GM18499 (cell line): Measurements from ENCODE around the gene HNF1B.

Source experiments
- ATAC-seq: cut with Tn5 transposase; IDR thresholded peaks from one replicate; pipeline ENCODE4 v1.9.1; 2021; ENCODE audit warnings: moderate number of reproducible peaks; ENCODE audit not compliant: insufficient read depth, unreplicated experiment

The HNF1B gene

DNA sequence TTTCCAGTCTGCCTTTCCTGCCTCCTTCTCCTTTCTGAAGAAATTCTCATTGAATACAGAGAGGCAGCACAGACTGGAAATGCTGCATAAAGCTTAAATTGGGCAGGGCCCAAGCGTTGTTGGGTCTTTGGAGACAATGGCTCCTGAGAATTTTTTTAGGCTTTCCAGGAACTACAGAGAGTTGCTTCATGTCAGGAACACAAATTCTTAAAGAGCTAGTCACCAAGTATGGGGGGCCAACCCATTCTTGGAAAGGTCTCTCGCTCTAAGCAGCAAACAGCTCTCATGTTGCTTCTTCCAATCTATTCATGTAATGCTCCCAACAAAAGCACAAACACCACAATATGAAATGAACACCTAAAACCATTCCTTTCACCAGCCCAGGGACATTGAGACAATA is 6.9 kb downstream of the HNF1B start:
- ATAC-seq = no peak

DNA sequence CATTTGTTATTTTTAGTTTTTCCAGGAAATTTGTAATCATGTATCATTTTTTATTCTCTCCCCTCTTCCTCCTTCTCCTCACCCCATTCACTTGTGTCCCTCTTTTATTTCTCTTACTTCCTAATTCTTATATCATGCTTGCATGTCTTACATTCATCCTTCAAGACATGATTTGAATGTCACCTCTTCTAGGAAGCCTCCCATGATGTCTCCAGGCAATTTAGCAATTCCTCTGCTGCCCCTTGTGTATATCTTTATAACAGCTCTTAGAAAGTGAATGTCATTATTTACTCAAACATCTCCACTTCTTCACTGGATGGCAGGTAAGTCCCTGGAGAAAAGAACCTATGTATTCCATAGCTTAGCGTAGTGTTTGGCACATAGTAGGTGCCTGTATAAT is 7.8 kb downstream of the HNF1B start:
- no peak for ATAC-seq

DNA sequence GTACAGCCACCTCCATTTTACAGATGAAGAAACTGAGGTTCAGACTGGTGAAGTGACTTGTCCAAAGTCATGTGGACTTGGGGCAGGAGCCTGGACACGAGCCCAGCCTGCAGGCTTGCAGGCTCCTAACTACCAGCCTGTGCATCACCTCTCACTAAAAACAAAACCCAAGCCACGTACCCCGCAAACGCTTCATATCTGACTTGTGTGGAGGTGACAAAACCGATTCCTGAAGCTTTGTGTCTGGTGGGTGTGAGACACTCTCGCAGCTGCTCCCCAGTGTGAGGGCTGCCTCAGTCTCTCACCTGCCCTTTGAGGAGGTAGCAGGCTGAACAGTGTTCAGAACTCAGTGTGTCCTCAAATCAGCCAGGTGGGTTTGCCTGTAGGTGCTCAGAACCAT is 8.4 kb downstream of the HNF1B start:
- ATAC-seq = no peak

DNA sequence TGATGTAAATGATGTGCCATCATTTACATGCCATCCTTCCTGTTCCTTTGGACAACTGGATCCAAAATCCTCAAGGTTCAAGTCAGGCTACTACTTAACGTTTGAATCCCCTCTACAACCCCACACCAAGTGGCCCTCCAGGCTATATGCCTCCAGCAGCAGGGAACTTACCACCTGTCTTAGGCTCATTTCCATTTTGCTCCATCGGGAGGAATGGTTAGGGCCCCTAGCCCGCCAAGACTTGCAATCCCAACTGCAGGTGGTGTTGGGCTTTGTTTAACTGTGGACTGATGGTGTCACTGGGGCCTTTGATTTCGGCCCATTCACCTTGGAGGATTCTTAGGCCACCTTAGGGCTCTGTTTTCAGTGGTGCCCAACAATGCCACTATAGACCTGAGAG is 9.7 kb downstream of the HNF1B start:
- no peak for ATAC-seq

DNA sequence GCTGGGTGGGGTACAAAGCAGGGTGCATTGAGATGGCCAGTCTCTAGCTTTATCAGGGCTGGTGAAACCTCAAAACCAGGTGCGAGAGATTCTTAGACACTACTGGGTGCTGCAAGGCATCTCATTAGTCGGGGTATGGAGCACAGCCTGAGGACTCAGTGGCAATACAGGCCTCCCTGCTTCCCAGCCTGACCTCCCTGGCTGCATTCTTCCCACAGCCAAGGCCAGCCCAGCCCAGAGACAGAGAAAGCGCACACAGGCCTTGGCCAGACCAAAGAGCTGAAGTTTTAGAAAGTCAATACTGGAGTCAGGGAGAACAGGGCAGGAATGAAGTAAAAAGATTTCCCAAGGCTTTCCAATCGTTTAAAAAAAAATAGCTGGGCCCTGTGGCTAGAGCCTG is 12.5 kb downstream of the HNF1B start:
- ATAC-seq = no peak

DNA sequence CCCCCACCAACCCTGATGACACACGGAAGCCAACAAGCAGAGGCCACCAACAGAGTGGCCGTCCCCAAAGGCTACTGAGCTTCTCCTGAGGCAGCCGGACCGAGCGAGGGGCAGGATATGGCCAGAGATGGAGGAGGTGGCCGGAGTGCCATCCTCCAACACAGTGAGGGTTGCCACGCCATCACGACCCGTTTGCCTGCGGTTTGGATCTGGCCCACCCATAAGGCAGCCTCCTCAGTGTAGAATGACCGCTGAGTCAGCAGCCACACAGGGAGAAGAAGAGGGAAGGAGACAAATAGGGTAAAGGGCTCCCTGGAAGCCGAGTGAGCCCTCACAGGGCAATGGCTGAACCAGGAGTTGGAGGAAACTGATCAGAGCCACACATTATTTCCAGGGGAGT is 13.8 kb downstream of the HNF1B start:
- ATAC-seq = no peak

DNA sequence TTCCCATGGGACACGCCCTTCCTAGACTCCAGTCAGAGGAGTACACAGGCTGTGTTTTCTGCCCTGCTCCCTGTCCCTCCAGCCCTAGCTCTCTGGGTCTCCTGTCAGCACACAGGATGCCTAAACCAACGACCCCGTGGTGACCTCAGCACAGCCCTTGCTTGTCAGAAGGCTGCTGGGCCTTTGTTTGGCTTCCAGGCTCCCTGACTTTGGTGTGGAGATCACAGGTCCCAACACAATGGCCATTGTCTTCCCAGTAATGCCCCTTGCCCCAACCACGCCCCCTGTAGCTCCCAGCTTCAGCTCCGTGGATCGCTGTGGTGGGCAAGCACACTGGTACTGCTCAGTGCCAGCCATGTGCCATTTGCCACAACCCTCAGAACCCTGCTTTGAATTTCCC is 15.0 kb downstream of the HNF1B start:
- ATAC-seq = no peak

DNA sequence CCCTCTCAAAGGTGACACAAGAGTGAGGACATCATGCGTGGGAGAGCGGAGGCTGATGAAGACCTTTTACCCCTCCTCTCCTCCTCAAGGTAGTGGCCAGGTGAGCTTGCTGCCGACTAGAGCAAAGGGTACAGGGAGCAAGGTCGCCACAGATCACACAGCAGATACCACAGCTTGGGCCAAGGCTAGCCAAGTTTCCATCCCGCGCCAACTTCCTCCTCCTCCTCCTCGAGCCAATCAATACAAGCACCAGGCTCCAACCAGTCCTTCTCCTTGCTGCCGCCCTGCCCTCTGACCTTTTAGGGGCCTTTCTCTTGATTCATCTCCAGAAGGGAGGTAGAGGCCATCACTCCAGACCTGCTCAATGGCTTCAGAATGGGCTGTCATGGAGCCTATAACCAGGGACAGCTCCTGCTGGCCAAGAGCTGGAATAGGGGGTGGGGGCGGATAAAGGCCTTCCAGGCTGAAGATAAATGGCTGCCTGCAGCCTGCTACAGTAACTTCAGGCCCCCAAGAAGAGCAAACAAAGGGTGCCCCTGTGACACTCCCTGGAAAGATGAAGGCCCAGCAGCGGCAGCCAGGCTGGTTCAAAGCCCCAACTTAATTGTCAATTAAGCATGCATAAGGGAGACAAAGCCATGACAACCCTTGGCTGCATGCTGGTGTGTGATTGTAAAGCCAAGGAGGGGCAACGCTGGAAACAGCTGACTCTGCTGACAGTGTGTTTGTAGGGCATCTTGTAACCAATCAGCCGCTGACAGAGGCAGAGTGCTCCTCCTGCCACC is 17.8 kb downstream of the HNF1B start:
- ATAC-seq = no peak

DNA sequence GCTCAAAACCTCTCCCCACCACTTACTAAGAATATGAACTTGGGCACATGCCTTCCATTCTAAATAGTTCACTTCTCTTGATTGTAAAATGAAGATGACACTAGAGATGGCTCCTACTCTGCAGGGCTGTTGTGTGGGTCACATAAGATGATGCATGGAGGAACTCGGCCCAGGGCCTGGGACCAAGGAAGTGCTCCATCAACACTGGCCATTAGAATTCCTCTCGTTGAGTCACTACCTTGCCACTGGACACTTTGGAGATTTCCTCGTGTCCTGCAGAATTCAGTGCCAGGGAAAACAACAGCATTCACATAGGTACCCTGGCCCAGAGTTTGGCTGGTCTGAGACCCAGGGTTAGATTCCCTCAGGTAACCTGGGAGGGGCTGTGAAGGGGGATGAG is 18.6 kb downstream of the HNF1B start:
- no peak for ATAC-seq

DNA sequence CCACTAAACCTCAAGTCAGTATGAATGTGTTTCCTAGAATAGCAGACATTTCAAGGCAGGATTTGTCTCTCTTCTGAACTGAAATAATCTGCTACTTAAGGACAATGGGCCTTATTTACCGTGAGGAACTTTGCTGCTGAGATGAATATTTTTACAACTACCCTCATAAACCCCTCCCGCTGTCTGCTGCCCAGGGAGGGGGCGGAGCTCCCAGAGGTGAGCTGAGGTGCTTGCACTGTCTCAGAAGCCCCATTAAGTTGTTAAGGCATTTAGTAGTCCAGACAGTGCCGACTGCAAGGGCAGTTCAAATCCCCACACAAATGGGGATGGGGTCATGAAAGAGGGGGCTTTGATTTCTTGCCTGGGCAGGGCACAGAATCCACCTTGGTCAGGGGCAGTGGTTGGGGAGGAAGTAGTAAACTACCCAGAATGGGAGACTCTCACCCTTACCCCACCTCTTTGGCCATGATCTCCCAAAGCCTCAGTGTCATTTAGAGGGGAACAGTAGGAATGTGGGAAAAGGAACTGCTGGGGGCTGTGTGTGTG is 19.2 kb downstream of the HNF1B start:
- no peak for ATAC-seq

DNA sequence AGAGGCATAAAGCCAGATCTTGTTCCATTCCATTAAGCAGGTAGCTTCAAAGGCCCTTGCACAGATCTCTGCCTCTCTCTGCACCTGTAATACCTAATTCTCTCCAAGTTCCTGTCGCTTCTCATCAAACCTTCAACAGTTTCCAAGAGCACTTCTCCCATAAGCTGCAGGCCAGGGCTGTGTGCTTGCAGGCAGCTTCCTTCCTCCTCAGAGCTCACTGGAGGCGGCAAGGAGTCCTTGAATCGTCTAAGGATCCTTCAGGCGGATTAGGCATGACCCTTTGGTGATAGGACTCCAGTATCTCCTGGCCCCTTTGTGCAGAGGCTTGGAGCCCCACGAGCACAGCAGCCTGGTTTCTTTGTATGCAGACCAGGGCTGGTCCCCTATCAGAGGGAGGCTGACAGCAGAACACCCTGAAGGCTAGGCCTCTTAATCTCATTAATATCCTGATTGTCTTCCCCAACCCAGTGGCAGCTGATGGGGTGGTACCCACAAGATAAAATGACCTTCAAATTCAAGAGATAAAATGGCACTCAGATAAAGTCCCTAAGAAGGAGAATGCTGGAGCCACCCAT is 19.8 kb downstream of the HNF1B start:
- ATAC-seq = no peak

DNA sequence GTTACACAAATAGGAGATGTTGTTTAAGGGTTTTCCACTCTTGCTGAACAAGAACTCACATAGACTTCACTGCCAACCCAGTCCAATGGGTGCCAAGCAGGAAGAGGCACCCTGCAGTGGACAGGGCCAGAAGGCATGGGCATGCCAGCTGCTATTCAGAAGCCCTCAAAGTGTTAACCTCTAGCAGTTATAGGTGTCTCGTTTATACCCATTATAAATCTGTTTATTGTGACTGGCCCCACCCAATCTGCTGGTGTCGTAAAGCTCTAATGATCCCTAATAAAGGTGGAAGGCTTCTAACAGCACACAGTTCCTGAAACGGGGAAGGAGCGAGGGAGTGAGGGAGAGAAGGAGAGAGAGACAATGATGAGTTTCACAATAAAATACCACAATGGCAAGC is 23.9 kb downstream of the HNF1B start:
- ATAC-seq = no peak

DNA sequence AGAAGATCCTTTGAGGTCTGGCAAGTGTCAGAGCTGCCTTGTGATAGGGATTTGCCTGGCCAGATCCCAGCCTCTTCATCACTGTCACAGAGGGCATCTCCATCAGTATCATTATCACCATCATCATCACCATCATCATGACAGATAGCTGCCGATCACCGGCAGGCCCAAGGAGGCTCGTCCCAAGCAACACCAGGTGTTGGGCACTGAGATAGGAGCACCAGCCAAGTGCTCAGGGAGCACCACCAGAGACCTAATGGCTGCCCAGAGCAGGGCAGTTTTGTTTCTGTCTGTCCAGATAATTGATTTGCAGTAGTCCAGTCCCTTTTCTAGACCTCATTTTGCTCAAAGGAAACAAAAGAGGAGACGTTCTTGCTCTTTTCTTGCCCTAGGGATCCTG is 25.0 kb downstream of the HNF1B start:
- ATAC-seq = no peak

DNA sequence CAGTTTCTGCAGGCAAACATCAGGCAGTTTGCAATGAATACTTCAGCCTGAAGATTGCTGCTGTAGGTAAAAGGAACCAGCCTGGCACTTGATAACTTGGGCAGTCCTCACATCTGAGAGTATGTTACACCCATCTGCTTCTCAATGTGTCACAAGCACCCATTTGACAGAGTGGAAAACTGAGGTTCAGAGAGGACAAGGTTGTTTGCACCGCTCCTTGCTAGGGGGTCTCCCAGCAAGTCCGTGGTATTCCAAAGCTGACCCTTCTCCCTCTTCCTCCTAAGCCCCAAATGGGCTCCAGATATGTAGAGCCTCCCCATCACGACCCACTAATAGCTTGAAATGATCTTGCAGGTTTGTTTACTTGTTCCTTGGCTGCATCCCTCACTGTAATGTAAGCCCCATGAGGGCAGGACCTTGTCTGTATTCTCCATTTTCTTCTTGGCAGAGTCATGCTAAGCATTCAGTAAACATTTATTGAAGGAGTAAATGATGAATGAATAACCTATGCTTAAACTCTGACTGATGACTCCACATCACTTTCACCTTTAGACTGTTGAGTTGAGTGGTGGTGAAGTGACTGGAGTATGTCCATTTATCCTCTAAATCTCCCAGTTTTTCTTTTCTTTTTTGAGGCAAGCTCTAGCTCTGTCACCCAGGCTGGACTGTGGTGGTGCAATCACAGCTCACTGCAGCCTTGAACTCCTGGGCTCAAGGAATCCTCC is 26.4 kb downstream of the HNF1B start:
- no peak for ATAC-seq

DNA sequence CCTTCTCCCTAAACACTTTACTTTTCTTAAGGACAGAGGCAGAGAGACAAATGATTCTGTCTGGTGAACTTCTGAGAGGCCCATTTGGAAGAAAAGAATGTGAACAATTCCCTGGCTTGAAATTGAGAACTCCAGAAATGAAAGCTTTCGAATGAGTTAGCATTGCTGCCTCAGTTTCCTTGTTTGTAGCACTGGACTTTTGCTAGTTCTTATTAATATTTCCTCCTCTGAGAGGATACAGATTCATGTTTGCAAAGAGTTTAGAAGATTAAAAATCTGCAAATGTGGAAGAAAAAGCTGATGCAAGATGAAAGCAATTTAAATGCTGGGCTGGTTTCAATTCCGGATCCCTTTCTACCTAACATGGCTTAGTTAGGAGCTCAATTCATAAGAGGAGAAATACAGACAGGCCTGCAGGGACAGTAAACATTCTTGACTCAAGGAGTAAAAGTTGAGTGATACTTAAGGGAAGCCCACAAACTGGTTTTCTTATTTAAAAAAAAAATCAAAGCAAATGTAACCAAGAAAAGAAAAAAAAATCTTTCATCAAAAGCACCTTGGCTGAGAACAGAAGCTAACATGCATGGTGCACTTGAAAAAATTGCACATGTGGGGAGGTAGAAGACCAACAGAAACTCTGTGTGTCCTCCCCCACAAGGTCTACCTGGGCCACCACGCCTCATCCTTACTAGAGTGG is 27.1 kb downstream of the HNF1B start:
- no peak for ATAC-seq

DNA sequence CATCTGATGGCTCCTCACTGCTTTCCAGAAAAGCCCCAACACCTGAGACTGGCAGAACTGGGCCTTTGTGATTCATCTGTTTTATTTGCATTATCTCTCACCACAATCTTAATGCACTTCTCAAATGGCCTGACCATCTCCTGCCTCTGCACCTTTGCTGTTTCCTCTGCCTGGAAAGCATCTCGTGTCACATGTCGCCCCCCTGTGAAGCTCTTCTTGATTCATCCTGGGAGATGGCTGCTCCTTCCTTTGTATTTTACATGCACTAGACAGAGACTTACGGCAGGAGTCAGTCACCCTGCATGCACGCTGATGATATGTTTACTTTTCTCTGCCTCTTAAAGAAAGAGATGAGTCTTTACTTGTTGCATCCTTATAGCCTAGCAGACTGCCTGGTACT is 30.0 kb downstream of the HNF1B start:
- ATAC-seq = no peak

DNA sequence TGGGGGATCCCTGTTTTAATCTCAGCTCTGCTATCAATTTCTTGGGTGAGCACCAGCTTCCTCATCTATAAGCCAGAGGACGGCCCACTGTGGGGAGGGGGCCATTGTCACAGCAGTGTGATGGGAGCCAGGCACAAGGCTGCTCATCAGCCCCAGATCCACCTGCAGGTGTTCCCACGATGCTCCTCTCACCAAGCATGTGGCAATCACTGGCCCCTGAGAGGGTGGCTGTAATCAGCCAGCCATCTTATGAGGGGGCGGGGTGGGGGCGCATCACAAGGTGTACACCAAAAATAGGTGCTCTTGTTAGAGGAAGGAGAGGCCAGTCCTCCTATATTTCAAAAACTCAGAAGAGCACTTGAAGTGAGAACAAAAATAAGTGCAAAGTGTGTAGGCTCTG is 31.2 kb downstream of the HNF1B start:
- no peak for ATAC-seq

DNA sequence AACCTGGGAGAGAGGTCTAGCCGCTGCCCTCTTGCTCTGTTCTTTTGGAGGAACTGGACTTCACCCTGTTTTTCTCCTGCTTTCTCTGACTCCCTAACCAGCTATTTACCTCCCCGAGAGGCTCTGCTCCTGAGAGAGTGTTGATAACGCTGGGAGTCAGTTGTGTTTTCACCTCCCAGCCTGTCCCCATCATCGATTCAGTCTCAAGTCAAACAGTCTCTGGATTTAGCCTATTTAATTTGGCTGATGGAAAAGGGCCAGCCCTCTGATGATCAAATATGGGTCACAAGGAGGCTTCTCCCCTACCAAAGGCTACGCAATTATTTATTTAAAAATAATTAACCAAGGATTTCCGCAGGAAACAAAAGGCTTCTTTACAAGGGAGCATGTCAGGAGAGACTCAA is 31.8 kb downstream of the HNF1B start:
- ATAC-seq = no peak

DNA sequence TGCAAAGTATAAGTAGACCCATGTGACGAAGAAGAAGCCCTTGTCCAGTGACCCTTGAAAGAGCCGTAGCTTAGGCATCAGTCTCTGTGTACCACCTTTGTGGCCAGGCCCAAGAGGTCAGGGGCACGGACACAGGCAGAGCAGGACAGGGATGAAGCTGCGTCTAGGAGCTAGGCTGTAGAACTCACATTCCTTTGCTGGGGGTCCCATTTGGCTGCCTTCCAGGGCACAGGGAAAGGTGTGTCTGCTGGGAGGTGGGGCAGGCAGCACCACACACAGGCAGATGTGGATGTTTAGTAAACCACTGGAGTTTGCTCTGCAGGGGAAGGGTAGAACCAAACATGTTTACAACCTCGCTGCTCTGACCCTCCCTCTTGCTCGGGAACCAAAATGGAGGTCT is 33.7 kb downstream of the HNF1B start:
- no peak for ATAC-seq

DNA sequence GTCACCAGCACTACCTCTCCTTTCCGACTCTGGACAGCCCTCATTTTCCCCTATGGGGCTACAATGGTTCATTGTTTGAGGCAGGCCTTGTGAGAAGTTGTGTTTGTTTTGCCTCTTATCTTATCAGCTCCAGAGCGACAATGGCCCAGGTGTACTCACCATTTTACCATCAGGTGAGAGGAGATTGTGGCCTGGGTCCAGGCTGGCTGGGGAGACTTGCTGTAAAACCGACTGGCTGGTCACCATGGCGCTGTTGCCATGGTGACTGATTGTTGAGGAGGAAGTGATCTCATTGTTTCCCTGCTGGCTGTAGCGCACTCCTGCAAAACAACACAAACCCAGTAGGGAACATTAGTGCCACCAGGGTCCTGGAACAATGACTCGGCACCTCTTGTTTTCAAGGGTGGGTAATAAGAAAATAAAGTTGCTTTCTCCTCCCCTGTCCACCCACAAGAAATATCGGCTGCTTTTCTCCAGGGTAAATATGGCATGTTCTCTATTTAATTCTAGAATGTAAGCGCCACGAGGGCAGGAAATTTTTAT is 34.4 kb downstream of the HNF1B start:
- no peak for ATAC-seq
